Mammary epithelial cell (primary cell): ENCODE data around the gene UNC79.

Experiments
- EZH2 ChIP-seq: IDR thresholded peaks from 2 replicates; pipeline ENCODE4 v1.6.1; 2012; ENCODE audit warnings: low read length, inconsistent platforms, borderline replicate concordance
- TF ChIP-seq, protein P1 (sequence below), 2 donors: IDR thresholded peaks in 1 of 2; conservative IDR thresholded peaks in 1 of 2; 2 replicates each; pipeline ENCODE4 v1.5.1; 2011 to 2012; ENCODE audit warnings: inconsistent platforms in 2 of 2, low read length in 2 of 2, mild to moderate bottlenecking in 2 of 2, control low read depth in 1 of 2, low read depth in 1 of 2; ENCODE audit not compliant: insufficient read depth in 1 of 2; ENCODE audit errors: extremely low read depth in 1 of 2

DNA sequence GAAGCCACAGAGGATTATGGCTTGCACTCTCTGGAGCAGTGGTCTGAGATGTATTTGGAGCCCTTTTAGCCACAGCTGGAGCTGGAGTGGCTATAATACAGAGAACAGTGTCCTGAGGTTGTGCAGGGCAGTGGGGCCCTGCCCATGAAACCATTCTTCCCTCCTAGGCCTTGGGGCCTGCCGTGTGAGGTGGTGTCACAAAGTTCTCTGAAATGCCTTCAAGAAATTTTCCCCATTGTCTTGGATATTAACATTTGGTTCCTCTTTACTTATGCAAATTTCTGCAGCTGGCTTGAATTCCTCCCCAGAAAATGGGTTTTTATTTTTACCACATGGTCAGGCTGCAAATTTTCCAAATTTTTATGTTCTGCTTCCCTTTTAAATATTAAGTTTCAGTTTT lies 79.3 kb downstream of the UNC79 start:
- TF ChIP-seq, protein P1, sequence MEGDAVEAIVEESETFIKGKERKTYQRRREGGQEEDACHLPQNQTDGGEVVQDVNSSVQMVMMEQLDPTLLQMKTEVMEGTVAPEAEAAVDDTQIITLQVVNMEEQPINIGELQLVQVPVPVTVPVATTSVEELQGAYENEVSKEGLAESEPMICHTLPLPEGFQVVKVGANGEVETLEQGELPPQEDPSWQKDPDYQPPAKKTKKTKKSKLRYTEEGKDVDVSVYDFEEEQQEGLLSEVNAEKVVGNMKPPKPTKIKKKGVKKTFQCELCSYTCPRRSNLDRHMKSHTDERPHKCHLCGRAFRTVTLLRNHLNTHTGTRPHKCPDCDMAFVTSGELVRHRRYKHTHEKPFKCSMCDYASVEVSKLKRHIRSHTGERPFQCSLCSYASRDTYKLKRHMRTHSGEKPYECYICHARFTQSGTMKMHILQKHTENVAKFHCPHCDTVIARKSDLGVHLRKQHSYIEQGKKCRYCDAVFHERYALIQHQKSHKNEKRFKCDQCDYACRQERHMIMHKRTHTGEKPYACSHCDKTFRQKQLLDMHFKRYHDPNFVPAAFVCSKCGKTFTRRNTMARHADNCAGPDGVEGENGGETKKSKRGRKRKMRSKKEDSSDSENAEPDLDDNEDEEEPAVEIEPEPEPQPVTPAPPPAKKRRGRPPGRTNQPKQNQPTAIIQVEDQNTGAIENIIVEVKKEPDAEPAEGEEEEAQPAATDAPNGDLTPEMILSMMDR (conservative IDR thresholded peaks at IDR 0.05 in 1 of 2, IDR thresholded peaks at IDR 0.05 in 1 of 2; ENCODE audit: extremely low read depth in 1 of 2, insufficient read depth in 1 of 2, low read depth in 1 of 2, low read length in 2 of 2), result no peak
- no peak for TF ChIP-seq EZH2
